HG03575 (cell line): ENCODE data around the gene GPC2.

Source experiments
- ATAC-seq: cut with Tn5 transposase; IDR thresholded peaks from one replicate; pipeline ENCODE4 v1.9.1; 2021; ENCODE audit not compliant: unreplicated experiment, insufficient number of reproducible peaks, low FRiP score; ENCODE audit errors: extremely low read depth

Gene GPC2

GRCh38 chr7:100127866-100128636 lies 49.1 kb downstream of the GPC2 start:
- ATAC-seq: no peak

GRCh38 chr7:100126931-100127865 lies 50.0 kb downstream of the GPC2 start, which contains the start of gene MBLAC1:
MBLAC1 (plus strand) TSS chr7:100126967; CDS start chr7:100127396, 429 bp downstream.
- no peak for ATAC-seq

GRCh38 chr7:100126239-100126930 lies 50.8 kb downstream of the GPC2 start:
- ATAC-seq: no peak

GRCh38 chr7:100124301-100125230 lies 52.6 kb downstream of the GPC2 start:
- no peak for ATAC-seq

- ATAC-seq: no peak
Measured at GRCh38 chr7:100122568-100122967, 54.6 kb downstream of the GPC2 start.

- no peak for ATAC-seq
Measured at GRCh38 chr7:100122067-100122466, 55.1 kb downstream of the GPC2 start.

- no peak for ATAC-seq
Measured at GRCh38 chr7:100120733-100121036, 56.5 kb downstream of the GPC2 start.

GRCh38 chr7:100119970-100120732 lies 57.0 kb downstream of the GPC2 start:
- no peak for ATAC-seq
